ENCODE measurements around the gene COL4A1.

COL4A1 gene

GRCh38 chr13:110274687-110275086 lies 32.3 kb downstream of the COL4A1 start:
- no peak for DNase-seq (ENCODE audit: low read depth)

GRCh38 chr13:110273254-110273653 lies 33.7 kb downstream of the COL4A1 start:
- DNase-seq (ENCODE audit: low read depth): no peak

GRCh38 chr13:110272651-110273050 lies 34.3 kb downstream of the COL4A1 start:
- DNase-seq (ENCODE audit: low read depth): no peak

GRCh38 chr13:110272227-110272626 lies 34.7 kb downstream of the COL4A1 start:
- DNase-seq (ENCODE audit: low read depth): no peak

GRCh38 chr13:110271313-110271712 lies 35.6 kb downstream of the COL4A1 start:
- DNase-seq (ENCODE audit: low read depth): no peak

- DNase-seq (ENCODE audit: low read depth): no peak
These were observed 36.5 kb downstream of the COL4A1 start for GRCh38 chr13:110270507-110270906.

- DNase-seq (ENCODE audit: low read depth): no peak
These were observed 37.3 kb downstream of the COL4A1 start for GRCh38 chr13:110269509-110270185.

GRCh38 chr13:110268576-110269185 lies 38.3 kb downstream of the COL4A1 start:
- no peak for DNase-seq (ENCODE audit: low read depth)

- no peak for DNase-seq (ENCODE audit: low read depth)
These were observed 38.9 kb downstream of the COL4A1 start for GRCh38 chr13:110268061-110268460.

GRCh38 chr13:110266983-110267382 lies 40.0 kb downstream of the COL4A1 start:
- DNase-seq (ENCODE audit: low read depth): no peak

- DNase-seq (ENCODE audit: low read depth): no peak
These were observed 40.5 kb downstream of the COL4A1 start for GRCh38 chr13:110266431-110266809.

GRCh38 chr13:110265682-110266430 lies 41.1 kb downstream of the COL4A1 start:
- DNase-seq (ENCODE audit: low read depth): no peak

- DNase-seq (ENCODE audit: low read depth): no peak
These were observed 41.6 kb downstream of the COL4A1 start for GRCh38 chr13:110265341-110265681.

GRCh38 chr13:110264685-110265275 lies 42.2 kb downstream of the COL4A1 start:
- DNase-seq (ENCODE audit: low read depth): no peak

GRCh38 chr13:110263888-110264287 lies 43.1 kb downstream of the COL4A1 start:
- no peak for DNase-seq (ENCODE audit: low read depth)

GRCh38 chr13:110263404-110263803 lies 43.6 kb downstream of the COL4A1 start:
- DNase-seq (ENCODE audit: low read depth): no peak

- no peak for DNase-seq (ENCODE audit: low read depth)
These were observed 44.3 kb downstream of the COL4A1 start for GRCh38 chr13:110262508-110263291.

GRCh38 chr13:110262082-110262436 lies 44.9 kb downstream of the COL4A1 start:
- no peak for DNase-seq (ENCODE audit: low read depth)

- no peak for DNase-seq (ENCODE audit: low read depth)
These were observed 45.5 kb downstream of the COL4A1 start for GRCh38 chr13:110261166-110262081.

GRCh38 chr13:110259651-110260050 lies 47.3 kb downstream of the COL4A1 start:
- DNase-seq (ENCODE audit: low read depth): no peak

Data from stimulated activated CD8-positive, alpha-beta memory T cell treated with anti-CD3 and anti-CD28 coated beads, Interleukin-4, amount 100 ng/mL, for 24 hours (primary cell).